Measurements from ENCODE around the gene KLK7.

KLK7 gene

GRCh38 chr19:51012661-51013190 is 29.0 kb upstream of the KLK7 start:
- Histone ChIP-seq H3K9me3 (ENCODE audit: control insufficient read depth, insufficient read depth, low read length) (no peaks in the 10 kb centered on the region), H3K36me3 (ENCODE audit: control insufficient read depth, insufficient read depth, low read length) (no peaks in the 10 kb centered on the region), H3K4me1 (ENCODE audit: control insufficient read depth, insufficient read depth, low read length) (no peaks in the 10 kb centered on the region), H3K4me3 (ENCODE audit: low read length) (no peak overlapping the region), H3K27ac (ENCODE audit: low read length) (no peak overlapping the region), H3K27me3 (ENCODE audit: control insufficient read depth, insufficient read depth, low read length) (no peaks in the 10 kb centered on the region; the same call in 1 of the 2 replicates)
- DNase-seq (ENCODE audit: low read depth, low spot score), result no peak
- WGBS (ENCODE audit: insufficient coverage, insufficient read length), result no CpG with 5 or more reads among the region's 12 CpGs

- H3K4me3 ChIP-seq (ENCODE audit: low read length), result no peak overlapping the region
- no peak overlapping the region for H3K27ac ChIP-seq (ENCODE audit: low read length)
- no peaks in the 10 kb centered on the region for H3K4me1 ChIP-seq (ENCODE audit: control insufficient read depth, insufficient read depth, low read length)
- no peaks in the 10 kb centered on the region; the same call in 1 of the 2 replicates for H3K27me3 ChIP-seq (ENCODE audit: control insufficient read depth, insufficient read depth, low read length)
- DNase-seq (ENCODE audit: low read depth, low spot score), result no peak
- H3K9me3 ChIP-seq (ENCODE audit: control insufficient read depth, insufficient read depth, low read length), result no peaks in the 10 kb centered on the region
- no CpG with 5 or more reads among the region's 4 CpGs for WGBS (ENCODE audit: insufficient coverage, insufficient read length)
- H3K36me3 ChIP-seq (ENCODE audit: control insufficient read depth, insufficient read depth, low read length), result no peaks in the 10 kb centered on the region
Observed at GRCh38 chr19:51010066-51010795, 26.5 kb upstream of the KLK7 start.

DNA sequence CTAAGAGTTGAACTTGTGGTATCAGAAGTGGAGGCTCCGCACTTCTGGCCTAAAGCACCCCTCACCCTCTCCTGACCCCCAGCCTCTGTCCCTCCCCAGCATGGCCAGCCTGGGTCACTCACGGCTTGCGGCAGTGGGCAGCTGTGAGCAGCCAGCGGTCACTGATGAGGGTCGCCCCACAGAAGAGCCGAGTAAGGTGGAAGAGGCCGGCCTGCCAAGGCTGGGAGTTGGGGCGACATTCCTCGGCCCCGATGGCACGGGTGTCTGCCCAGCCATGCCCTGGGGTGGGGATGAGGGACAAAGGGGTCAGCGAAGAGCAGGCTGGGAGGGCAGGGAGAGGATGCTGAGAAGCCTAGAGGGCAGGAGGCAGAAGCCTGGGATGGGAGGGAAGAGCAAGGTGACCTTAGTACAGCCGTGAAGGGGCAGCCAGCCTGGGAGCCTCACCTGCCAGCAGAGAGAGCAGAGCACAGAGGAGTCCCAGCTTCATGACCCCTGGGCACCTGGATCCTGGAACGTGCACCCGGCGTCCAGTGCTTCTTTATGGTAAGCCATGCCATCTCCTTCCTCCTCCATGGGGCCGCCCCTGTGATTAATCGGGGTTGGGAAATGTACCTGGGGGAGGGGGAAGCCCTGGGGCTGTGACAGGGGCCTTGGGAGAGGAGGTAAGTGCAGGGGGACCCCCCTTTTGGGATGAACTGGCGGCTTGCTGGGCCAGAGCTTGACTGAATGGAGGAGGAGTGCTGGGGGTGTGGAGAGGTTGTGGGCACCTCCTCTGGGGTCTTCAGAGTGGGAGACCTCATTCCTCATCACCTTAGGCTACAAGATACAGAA is 25.6 kb upstream of the KLK7 start:
- H3K4me1 ChIP-seq (ENCODE audit: control insufficient read depth, insufficient read depth, low read length), result no peaks in the 10 kb centered on the region
- no peak overlapping the region for H3K27ac ChIP-seq (ENCODE audit: low read length)
- WGBS (ENCODE audit: insufficient coverage, insufficient read length), result no CpG with 5 or more reads among the region's 19 CpGs
- no peaks in the 10 kb centered on the region for H3K27me3 ChIP-seq (ENCODE audit: control insufficient read depth, insufficient read depth, low read length)
- H3K4me3 ChIP-seq (ENCODE audit: low read length), result no peak overlapping the region
- no peaks in the 10 kb centered on the region for H3K9me3 ChIP-seq (ENCODE audit: control insufficient read depth, insufficient read depth, low read length)
- DNase-seq (ENCODE audit: low read depth, low spot score), result no peak
- no peaks in the 10 kb centered on the region for H3K36me3 ChIP-seq (ENCODE audit: control insufficient read depth, insufficient read depth, low read length)

DNA sequence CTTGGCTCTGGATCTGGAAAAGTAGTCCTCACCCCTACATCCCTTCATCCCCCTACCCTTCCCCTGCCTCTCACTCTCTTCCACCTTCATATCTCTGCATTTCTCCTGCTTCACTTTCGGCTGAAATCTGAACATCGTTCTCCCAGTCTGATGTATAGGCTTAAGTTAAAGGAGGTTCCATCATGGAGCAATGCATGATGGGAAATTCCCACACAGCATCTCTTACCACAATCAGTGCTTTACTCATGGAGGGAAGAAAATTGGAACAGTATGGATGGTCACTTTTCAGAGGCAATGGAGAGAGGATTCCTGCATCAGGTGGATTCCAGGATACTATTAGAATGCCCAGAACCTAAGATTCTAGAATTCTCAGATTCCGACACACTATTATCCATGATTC is 23.8 kb upstream of the KLK7 start:
- Histone ChIP-seq H3K9me3 (ENCODE audit: control insufficient read depth, insufficient read depth, low read length) (no peaks in the 10 kb centered on the region), H3K4me1 (ENCODE audit: control insufficient read depth, insufficient read depth, low read length) (no peaks in the 10 kb centered on the region), H3K36me3 (ENCODE audit: control insufficient read depth, insufficient read depth, low read length) (no peaks in the 10 kb centered on the region), H3K27me3 (ENCODE audit: control insufficient read depth, insufficient read depth, low read length) (no peaks in the 10 kb centered on the region), H3K4me3 (ENCODE audit: low read length) (no peak overlapping the region), H3K27ac (ENCODE audit: low read length) (no peak overlapping the region)
- DNase-seq (ENCODE audit: low read depth, low spot score), result no peak
- WGBS (ENCODE audit: insufficient coverage, insufficient read length), result no CpG with 5 or more reads among the region's 3 CpGs

GRCh38 chr19:51006406-51006805 is 22.7 kb upstream of the KLK7 start:
- no peaks in the 10 kb centered on the region for H3K27me3 ChIP-seq (ENCODE audit: control insufficient read depth, insufficient read depth, low read length)
- H3K36me3 ChIP-seq (ENCODE audit: control insufficient read depth, insufficient read depth, low read length), result no peaks in the 10 kb centered on the region
- peaks cover 1% of the 10 kb centered on the region for H3K4me1 ChIP-seq (ENCODE audit: control insufficient read depth, insufficient read depth, low read length)
- H3K9me3 ChIP-seq (ENCODE audit: control insufficient read depth, insufficient read depth, low read length), result no peaks in the 10 kb centered on the region
- no peak overlapping the region for H3K27ac ChIP-seq (ENCODE audit: low read length)
- no CpG with 5 or more reads among the region's 8 CpGs for WGBS (ENCODE audit: insufficient coverage, insufficient read length)
- DNase-seq (ENCODE audit: low read depth, low spot score), result no peak
- H3K4me3 ChIP-seq (ENCODE audit: low read length), result no peak overlapping the region

GRCh38 chr19:51005248-51005647 is 21.5 kb upstream of the KLK7 start:
- Histone ChIP-seq H3K4me3 (ENCODE audit: low read length) (no peak overlapping the region), H3K27ac (ENCODE audit: low read length) (no peak overlapping the region), H3K9me3 (ENCODE audit: control insufficient read depth, insufficient read depth, low read length) (no peaks in the 10 kb centered on the region), H3K27me3 (ENCODE audit: control insufficient read depth, insufficient read depth, low read length) (no peaks in the 10 kb centered on the region), H3K4me1 (ENCODE audit: control insufficient read depth, insufficient read depth, low read length) (peaks cover 1% of the 10 kb centered on the region), H3K36me3 (ENCODE audit: control insufficient read depth, insufficient read depth, low read length) (no peaks in the 10 kb centered on the region)
- no peak for DNase-seq (ENCODE audit: low read depth, low spot score)
- WGBS (ENCODE audit: insufficient coverage, insufficient read length), result no CpG with 5 or more reads among the region's 1 CpG

DNA sequence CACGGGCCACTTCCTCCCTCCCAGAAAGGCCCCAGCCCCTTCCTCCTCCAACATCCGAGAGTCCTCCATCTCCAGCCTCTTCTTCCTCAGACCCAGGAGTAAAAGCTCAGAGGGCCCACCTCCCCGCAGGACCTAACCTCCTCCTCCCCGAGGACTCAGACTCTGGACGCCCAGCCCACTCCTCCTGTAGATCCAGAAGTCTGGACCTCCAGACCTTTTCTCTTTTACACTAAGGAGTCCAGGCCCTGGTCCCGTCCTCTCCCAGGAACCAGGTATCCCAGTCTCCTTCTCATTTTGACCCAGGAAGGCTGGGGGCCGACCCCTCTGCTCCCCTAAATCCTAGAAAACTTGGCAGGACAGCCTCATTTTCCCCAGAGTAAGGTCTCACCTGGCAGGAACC is 19.6 kb upstream of the KLK7 start:
- DNase-seq (ENCODE audit: low read depth, low spot score), result no peak
- Histone ChIP-seq H3K36me3 (ENCODE audit: control insufficient read depth, insufficient read depth, low read length) (no peaks in the 10 kb centered on the region), H3K4me3 (ENCODE audit: low read length) (no peak overlapping the region), H3K9me3 (ENCODE audit: control insufficient read depth, insufficient read depth, low read length) (no peaks in the 10 kb centered on the region), H3K27me3 (ENCODE audit: control insufficient read depth, insufficient read depth, low read length) (no peaks in the 10 kb centered on the region), H3K27ac (ENCODE audit: low read length) (no peak overlapping the region), H3K4me1 (ENCODE audit: control insufficient read depth, insufficient read depth, low read length) (peaks cover 1% of the 10 kb centered on the region)
- WGBS (ENCODE audit: insufficient coverage, insufficient read length), result no CpG with 5 or more reads among the region's 7 CpGs

DNA sequence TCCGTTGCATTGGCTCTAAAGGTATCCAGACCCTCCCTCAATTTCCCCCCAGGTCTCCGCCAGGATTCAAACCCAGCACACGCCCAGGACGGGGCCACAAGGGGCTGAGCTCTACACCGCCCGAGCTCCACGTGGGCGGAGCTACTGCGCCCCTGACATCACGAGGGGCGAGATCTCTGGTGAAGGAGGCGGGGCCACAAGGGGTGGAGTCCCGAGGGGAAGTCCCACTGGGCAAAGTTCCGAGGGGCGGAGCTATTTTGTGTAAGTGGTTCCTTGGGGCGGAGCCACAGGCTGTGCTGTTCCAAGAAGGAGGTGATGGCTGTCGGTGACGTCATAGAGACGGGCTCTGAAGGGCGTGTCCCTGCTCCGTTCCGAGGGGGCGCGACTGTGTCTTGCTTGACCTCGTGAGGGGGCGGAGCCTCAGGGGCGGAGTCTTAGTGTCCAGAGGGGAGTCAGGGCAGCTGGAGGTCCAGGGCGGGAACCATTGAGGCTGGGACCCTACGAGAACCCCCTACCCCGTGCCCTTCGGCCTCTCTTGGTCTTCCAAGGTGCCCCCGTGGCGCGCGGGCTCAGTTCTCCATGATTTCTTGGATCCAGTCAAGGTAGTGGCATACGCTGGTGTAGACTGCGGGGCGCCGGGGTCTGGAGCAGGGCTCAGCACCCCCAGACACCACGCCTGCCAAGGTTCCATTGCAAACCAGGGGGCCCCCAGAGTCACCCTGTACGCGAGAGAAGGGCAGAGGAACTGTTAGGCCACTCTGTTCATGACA is 19.0 kb upstream of the KLK7 start:
- no peaks in the 10 kb centered on the region for H3K36me3 ChIP-seq (ENCODE audit: control insufficient read depth, insufficient read depth, low read length)
- H3K4me3 ChIP-seq (ENCODE audit: low read length), result no peak overlapping the region
- H3K9me3 ChIP-seq (ENCODE audit: control insufficient read depth, insufficient read depth, low read length), result no peaks in the 10 kb centered on the region
- H3K4me1 ChIP-seq (ENCODE audit: control insufficient read depth, insufficient read depth, low read length), result peaks cover 1% of the 10 kb centered on the region
- no peaks in the 10 kb centered on the region for H3K27me3 ChIP-seq (ENCODE audit: control insufficient read depth, insufficient read depth, low read length)
- no peak for DNase-seq (ENCODE audit: low read depth, low spot score)
- H3K27ac ChIP-seq (ENCODE audit: low read length), result no peak overlapping the region
- no CpG with 5 or more reads among the region's 42 CpGs for WGBS (ENCODE audit: insufficient coverage, insufficient read length)

GRCh38 chr19:51002089-51002532 is 18.4 kb upstream of the KLK7 start:
- DNase-seq (ENCODE audit: low read depth, low spot score), result no peak
- no peaks in the 10 kb centered on the region for H3K9me3 ChIP-seq (ENCODE audit: control insufficient read depth, insufficient read depth, low read length)
- no peak overlapping the region for H3K27ac ChIP-seq (ENCODE audit: low read length)
- WGBS (ENCODE audit: insufficient coverage, insufficient read length), result no CpG with 5 or more reads among the region's 12 CpGs
- no peaks in the 10 kb centered on the region for H3K27me3 ChIP-seq (ENCODE audit: control insufficient read depth, insufficient read depth, low read length)
- no peaks in the 10 kb centered on the region for H3K36me3 ChIP-seq (ENCODE audit: control insufficient read depth, insufficient read depth, low read length)
- no peak overlapping the region for H3K4me3 ChIP-seq (ENCODE audit: low read length)
- peaks cover 1% of the 10 kb centered on the region for H3K4me1 ChIP-seq (ENCODE audit: control insufficient read depth, insufficient read depth, low read length)

- Histone ChIP-seq H3K27ac (ENCODE audit: low read length) (no peak within 1 kb of the TSS), H3K4me3 (ENCODE audit: low read length) (no peak within 1 kb of the TSS), H3K36me3 (ENCODE audit: control insufficient read depth, insufficient read depth, low read length) (no peaks in the 10 kb centered on the region), H3K4me1 (ENCODE audit: control insufficient read depth, insufficient read depth, low read length) (peaks cover 1% of the 10 kb centered on the region), H3K9me3 (ENCODE audit: control insufficient read depth, insufficient read depth, low read length) (no peaks in the 10 kb centered on the region), H3K27me3 (ENCODE audit: control insufficient read depth, insufficient read depth, low read length) (no peaks in the 10 kb centered on the region)
- WGBS (ENCODE audit: insufficient coverage, insufficient read length), result no CpG with 5 or more reads among the region's 7 CpGs
- DNase-seq (ENCODE audit: low read depth, low spot score), result no peak
Observed at GRCh38 chr19:51001515-51001914, 17.8 kb upstream of the KLK7 start, which contains the start of gene KLK8. Gene KLK8 (minus strand): TSS chr19:51001604. CDS start chr19:51001167, 437 bp downstream.
